GM12874 (cell line): ENCODE measurements around the gene STARD7.

Experiments
- TF ChIP-seq, protein P1 (sequence below): IDR thresholded peaks from 2 replicates; pipeline ENCODE4 v1.5.1; 2011; ENCODE audit warnings: low read depth, mild to moderate bottlenecking, control low read depth, low read length, moderate library complexity; ENCODE audit not compliant: insufficient read depth

The STARD7 gene

DNA sequence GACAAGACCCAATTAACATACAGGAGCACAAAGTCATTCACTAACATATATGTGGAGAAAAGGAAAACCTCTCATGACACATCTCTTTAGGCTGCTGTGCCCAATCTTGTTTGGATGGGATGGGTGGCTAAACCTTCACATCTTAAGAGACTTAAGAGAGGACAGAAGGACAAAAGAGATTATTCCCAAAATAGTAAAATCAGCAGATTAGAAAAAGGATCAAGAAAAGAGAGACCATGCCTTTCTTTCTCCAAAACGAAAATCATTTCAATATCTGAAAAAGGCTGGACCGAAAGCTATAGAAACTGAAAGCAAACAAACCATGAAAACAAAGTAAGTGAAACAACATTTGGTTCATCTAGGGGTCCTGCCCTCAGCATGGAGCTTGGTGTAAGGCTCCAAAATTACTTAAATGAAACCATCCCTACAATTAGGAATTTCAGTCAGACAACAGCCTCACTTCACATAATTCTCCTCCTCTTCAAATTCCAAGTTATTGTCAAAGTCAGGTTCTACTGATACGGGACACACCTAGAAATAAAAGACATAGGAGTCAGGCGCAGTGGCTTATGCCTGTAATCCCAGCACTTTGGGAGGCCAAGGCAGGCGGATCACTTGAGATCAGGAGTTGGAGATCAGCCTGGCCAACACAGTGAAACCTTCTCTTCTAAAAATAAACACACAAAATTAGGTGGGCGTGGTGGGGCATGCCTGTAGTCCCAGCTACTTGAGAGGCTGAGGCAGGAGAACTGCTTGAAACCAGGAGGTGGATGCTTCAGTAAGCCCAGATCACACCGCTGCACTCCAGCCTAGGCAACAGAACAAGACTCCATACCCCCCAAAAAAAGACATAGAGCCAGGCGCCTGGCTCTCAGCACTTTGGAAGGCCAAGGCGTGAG lies 5.2 kb downstream of the STARD7 start:
- TF ChIP-seq, protein P1, sequence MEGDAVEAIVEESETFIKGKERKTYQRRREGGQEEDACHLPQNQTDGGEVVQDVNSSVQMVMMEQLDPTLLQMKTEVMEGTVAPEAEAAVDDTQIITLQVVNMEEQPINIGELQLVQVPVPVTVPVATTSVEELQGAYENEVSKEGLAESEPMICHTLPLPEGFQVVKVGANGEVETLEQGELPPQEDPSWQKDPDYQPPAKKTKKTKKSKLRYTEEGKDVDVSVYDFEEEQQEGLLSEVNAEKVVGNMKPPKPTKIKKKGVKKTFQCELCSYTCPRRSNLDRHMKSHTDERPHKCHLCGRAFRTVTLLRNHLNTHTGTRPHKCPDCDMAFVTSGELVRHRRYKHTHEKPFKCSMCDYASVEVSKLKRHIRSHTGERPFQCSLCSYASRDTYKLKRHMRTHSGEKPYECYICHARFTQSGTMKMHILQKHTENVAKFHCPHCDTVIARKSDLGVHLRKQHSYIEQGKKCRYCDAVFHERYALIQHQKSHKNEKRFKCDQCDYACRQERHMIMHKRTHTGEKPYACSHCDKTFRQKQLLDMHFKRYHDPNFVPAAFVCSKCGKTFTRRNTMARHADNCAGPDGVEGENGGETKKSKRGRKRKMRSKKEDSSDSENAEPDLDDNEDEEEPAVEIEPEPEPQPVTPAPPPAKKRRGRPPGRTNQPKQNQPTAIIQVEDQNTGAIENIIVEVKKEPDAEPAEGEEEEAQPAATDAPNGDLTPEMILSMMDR = no peak

DNA sequence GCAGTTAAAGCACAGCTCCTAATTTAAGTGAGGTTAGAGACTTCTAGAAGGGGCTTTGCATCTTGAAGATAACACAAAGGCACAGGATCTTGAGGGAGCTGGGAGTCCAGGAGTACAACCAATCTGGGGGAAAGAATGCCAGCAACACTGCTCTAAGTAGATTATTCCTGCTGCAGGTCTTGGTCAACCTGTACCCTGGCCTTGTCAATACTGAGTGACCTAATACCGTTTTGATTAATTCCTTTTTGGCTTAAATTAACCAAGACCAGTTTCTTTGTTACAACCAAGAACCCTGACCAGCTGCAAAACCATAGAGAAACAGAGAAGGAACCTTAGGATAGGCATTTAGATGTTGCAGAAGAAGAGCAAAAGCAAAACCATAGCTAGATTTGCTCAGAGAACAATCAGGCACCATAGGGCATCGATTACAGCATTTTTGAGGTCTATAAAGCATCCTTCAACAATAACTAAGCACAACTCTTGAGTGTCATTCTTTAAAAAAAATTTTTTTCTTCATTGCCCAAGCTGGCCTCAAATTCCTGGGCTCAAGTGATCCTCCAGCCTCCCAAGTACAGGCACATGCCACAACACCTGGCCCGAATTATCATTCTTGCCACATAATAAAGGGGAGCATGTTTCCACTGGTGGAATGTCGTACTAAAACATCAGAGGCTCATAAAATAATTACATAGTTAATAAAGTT lies 6.3 kb downstream of the STARD7 start:
- TF ChIP-seq, protein P1 = no peak

DNA sequence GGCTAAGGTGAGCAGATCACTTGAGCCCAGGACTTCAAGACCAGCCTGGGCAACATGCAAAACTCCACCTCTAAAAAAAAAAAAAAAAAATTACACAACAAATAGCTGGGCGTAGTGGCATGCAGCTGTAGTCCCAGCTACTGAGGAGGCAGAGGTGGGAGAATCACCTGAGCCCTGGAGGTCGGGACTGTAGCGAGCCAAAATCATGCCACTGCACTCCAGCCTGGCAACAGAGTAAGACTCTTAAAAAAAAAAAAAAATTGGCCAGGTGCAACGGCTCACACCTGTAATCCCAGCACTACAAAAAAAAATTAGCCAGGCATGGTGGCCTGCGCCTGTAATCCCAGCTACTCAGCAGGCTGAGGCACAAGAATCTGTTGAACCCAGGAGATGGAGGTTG lies 7.3 kb downstream of the STARD7 start:
- TF ChIP-seq, protein P1 = no peak

DNA sequence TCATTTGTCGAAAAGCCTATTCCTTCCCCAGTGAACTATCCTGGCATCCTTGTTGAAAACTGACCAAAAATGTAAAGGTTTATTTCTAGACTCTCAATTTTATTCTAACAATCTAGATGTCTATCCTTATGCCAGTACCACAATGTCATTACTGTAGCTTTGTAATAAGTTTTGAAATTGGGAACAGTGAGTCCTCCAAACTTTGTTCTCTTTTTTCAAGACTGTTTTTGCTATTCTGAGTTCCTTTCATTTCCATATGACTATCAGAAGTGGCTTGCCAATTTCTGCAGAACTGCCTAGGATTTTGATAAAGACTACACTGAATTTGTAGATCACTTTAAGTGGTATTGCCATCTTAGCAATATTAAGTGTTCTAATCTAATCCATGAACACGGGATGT lies 9.7 kb downstream of the STARD7 start:
- TF ChIP-seq, protein P1 = no peak

DNA sequence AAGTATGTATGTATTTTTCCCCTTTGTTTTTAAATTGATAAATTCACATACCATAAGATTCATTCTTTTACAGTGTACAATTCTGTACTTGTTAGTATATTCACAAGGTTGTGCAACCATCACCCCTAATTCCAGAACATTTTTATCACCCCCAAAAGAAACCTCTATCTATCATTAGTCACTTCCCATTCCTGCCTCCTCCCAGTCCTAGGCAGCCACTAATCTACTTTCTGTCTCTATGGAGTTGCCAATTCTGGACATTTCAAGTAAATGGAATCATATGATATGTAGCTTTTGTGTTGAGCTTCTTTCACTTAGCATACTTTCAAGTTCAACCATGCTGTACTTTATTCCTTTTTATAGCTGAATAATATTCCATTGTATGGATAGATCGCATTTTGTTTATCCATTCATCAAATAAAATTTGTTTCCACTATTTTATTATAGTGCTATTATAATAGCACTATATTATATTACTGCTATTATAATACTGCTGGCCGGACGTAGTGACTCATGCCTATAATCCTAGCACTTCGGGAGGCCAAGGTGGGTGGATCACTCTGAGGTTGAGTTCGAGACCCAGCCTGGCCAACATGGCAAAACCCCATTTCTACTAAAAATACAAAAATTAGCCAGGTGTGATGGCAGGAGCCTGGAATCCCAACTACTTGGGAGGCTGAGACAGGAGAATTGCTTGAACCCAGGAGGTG lies 10.9 kb downstream of the STARD7 start:
- TF ChIP-seq, protein P1 = no peak

DNA sequence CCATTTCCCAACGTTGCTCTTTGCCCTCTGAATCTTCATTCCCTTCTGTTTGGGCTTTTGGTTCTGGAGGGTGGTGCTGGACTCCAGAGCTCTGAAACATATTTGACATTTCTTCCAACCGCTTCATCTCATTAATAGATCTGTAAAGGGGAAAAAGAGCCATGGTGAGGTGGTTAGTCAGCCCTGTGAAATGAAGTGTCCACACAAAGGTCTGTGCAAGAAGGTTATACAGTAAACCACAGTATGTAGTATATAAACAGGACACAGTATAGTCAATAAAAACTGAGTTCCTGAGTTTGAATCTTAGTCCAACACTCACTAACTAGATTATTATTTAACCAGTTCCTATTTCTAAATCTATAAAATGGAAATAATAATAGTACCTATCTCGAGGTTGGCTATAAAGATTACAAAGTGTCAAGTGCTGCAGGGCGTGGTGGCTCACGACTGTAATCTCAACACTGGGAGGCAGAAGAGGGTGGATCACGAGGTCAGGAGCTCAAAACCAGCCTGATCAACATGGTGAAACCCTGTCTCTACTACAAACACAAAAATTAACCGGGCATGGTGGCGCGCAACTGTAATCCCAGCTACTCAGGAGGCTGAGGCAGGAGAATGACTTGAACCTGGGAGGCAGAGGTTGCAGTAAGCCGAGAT lies 13.1 kb downstream of the STARD7 start:
- TF ChIP-seq, protein P1 = no peak
